Muscle layer of colon (tissue), 2 donors: ENCODE measurements around the gene SSB.

Experiments used
- H3K27ac ChIP-seq: one replicate; pipeline ENCODE4 v1.7.0; 2013; ENCODE audit warnings: low read depth, mild to moderate bottlenecking, low read length, moderate library complexity
- H3K27me3 ChIP-seq, 2 donors: one replicate each; pipeline ENCODE4 v1.7.0; 2013; ENCODE audit warnings: low read length in 2 of 2, mild to moderate bottlenecking in 2 of 2; ENCODE audit not compliant: insufficient read depth in 2 of 2, control insufficient read depth in 1 of 2
- H3K36me3 ChIP-seq: one replicate; pipeline ENCODE4 v1.7.0; 2013; ENCODE audit warnings: mild to moderate bottlenecking, low read length; ENCODE audit not compliant: insufficient read depth
- H3K4me1 ChIP-seq: one replicate; pipeline ENCODE4 v1.7.0; 2013; ENCODE audit warnings: mild to moderate bottlenecking, low read length; ENCODE audit not compliant: insufficient read depth
- H3K4me3 ChIP-seq, 2 donors: one replicate each; pipeline ENCODE4 v1.7.0; 2013; ENCODE audit warnings: low read length in 2 of 2, low read depth in 1 of 2, mild to moderate bottlenecking in 1 of 2, moderate library complexity in 1 of 2
- H3K9ac ChIP-seq: one replicate; pipeline ENCODE4 v1.7.0; 2013; ENCODE audit warnings: low read length
- H3K9me3 ChIP-seq: one replicate; pipeline ENCODE4 v1.7.0; 2013; ENCODE audit warnings: mild to moderate bottlenecking, low read length
- donor health status: abdominal sarcoma.
- donor health status: Adenocarcinoma of cecum.

The SSB gene

DNA sequence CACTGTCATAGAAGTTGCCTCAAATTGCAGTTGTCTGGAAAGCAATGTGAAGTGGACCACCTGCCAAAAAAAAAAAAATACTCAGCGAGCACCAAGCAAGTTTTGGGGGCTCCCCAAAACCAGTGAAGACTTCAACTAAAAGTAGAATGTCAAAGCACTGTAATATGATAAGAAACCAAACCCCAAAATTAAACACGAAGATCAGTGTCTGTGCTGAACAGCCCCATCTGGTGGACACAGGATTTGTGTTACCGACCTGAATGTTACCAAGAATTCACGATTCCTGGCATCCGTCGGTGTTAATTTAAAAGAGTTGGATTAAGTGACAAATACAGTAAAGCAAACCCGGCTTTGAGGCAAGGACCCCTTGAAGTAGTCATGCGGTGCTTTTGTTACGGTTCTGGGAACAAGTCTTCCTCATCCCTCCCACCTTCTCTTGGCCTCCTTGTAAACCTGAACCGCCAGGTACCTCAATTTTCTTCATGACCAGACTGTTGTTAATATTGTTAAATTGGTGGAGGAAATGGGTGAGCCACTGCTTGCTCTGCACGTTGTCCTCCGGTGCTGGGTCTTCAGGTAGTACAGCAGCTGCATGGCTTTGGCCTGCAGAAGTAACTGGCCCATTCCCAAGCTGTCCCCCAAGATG is 31.3 kb upstream of the SSB start:
- Histone ChIP-seq H3K9ac (no peak overlapping the region), H3K4me3 (no peak overlapping the region), H3K9me3 (no peaks in the 10 kb centered on the region), H3K36me3 (no peaks in the 10 kb centered on the region), H3K27ac (no peak overlapping the region), H3K4me1 (peaks cover 10% of the 10 kb centered on the region), H3K27me3 (no peaks in the 10 kb centered on the region)

DNA sequence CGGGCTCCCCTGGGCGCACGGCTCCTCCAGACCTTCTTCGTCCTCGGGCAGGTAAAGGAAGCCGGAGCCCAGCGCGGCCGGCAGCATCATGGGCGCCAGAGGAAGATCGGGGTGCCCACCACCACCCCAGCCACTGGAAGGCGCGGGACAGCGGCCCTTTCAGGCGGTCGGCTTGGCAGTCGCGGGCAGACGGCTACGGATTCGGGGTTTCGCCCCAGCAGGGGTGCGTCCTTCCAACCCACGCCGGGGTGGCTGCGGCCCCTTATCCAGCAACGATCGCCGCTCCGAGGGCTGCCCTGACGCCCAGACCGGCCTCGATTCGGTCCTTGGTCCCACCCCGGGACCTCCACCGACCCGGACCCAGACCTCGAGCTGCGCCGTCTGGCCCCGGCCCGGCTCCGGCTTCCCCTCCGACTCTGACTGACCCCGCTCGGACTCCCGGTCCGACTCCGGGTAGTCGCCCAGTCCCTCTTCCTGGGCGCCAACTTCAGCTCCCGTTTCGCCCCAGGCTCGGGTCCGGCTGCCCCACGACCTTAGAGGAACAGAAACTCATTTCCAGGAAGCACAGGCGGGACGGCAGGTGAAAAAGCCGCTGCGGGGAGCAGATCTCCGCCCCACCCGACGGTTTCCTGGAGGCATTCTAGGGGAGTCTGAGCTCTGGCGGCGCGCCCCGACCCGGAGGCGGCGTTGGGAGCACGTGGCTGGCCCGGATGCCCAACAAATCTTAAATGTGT is 30.2 kb upstream of the SSB start:
- Histone ChIP-seq H3K9me3 (no peaks in the 10 kb centered on the region), H3K4me1 (peaks cover 10% of the 10 kb centered on the region), H3K27me3 (no peaks in the 10 kb centered on the region), H3K9ac (no peak overlapping the region), H3K27ac (no peak overlapping the region), H3K36me3 (no peaks in the 10 kb centered on the region), H3K4me3 (no peak overlapping the region)

DNA sequence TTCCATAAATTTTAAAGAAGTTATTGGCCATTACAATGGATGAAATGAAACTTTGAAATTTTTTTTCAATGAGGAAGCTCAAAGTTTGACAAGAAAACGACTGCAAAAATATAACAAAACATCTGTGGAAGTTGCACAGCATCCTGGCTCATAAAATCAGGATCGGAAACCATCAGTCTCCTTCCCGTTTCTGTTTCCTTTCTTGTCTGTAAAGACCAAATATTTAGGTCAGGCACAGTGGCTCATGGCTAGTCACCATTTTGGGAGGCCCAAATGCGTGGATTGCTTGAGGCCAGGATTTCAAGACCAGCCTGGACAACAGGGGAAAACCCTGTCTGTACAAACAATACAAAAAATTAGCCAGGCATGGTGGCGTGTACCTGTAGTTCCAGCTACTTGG is 27.6 kb upstream of the SSB start:
- H3K4me3 ChIP-seq = no peak overlapping the region
- no peaks in the 10 kb centered on the region for H3K9me3 ChIP-seq
- peaks cover 14% of the 10 kb centered on the region for H3K4me1 ChIP-seq
- H3K9ac ChIP-seq = no peak overlapping the region
- no peak overlapping the region for H3K27ac ChIP-seq
- no peaks in the 10 kb centered on the region for H3K27me3 ChIP-seq
- no peaks in the 10 kb centered on the region for H3K36me3 ChIP-seq

DNA sequence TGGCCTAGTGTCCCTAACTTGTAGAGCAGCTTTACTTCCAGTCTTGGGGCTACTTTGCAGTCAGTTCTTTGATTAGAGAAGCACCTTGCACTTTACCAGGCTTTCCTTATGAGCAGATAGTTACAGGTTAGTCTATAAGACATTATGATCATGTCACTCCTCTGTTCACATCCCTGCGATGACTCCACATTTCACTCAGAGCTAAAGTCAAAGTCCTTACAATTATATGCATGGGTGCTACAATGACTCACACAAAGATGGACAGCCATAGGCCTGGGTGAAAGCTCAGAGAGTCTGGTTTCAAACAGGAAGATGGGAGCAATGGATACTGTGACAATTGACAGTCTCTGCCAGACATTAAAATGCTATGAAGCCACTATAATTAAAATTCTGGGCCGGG is 27.1 kb upstream of the SSB start:
- Histone ChIP-seq H3K4me3 (no peak overlapping the region), H3K4me1 (peaks cover 20% of the 10 kb centered on the region), H3K27me3 (no peaks in the 10 kb centered on the region), H3K36me3 (no peaks in the 10 kb centered on the region), H3K27ac (no peak overlapping the region), H3K9me3 (no peaks in the 10 kb centered on the region), H3K9ac (no peak overlapping the region)

DNA sequence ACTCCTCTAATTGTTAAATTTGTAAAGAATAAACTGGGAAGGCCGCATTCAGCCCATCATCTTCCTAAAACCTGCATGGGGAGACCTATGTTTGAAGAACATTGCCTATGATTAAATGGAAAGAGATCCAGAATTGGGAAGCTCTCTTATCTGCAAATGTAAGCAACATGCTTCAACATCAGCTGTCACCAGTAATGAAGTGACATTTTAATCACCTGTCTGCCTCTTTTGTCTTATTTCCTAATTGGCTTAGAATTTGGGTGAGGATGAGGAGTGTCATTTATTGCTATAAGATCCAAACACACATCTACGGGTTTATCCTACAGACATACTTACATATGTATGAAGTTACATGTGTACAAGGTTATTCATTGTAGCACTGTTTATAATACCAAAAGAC is 26.0 kb upstream of the SSB start:
- Histone ChIP-seq H3K4me1 (peaks cover 15% of the 10 kb centered on the region), H3K9me3 (no peaks in the 10 kb centered on the region), H3K27ac (no peak overlapping the region), H3K36me3 (no peaks in the 10 kb centered on the region), H3K4me3 (no peak overlapping the region), H3K9ac (no peak overlapping the region), H3K27me3 (no peaks in the 10 kb centered on the region)

DNA sequence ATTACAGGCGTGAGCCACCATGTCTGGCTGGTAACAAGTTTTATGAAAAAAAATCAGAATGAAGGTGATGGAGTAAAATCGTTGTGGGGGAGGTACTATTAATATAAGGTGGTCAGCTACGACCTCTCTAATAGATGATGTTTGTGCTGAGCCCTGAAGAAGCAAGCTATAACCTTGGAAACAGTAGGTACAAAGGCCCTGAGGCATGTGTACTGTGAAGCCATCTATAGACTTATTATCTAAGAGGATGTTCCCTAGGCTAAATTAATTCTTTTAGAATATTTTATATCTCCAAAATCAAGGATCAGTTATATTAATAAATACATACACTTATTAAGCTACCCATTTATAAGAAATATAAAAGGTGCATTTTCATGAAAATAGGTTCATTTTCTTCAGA is 23.3 kb upstream of the SSB start:
- peaks cover 12% of the 10 kb centered on the region for H3K4me1 ChIP-seq
- no peak overlapping the region for H3K27ac ChIP-seq
- H3K9ac ChIP-seq = no peak overlapping the region
- no peaks in the 10 kb centered on the region for H3K36me3 ChIP-seq
- H3K27me3 ChIP-seq = no peaks in the 10 kb centered on the region
- no peak overlapping the region for H3K4me3 ChIP-seq
- no peaks in the 10 kb centered on the region for H3K9me3 ChIP-seq

DNA sequence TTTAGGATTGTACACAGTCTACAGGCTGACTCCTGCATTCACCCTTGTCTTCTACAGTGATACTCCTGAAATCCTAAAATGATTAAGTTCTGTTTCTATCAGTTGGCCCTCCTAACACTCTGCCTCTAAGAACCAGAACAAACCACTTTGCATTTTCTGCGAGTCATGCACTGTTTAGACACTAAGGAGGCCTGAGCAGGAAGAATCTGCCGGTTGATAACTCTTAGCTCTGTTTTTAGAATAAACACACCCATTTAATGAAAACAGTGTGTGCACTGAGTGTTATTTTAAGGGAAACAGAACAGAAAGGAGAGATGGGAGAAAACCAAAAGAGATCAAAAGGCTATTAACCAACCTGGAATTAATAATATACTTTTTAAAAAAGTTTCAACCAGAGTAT is 22.9 kb upstream of the SSB start:
- Histone ChIP-seq H3K9me3 (no peaks in the 10 kb centered on the region), H3K36me3 (no peaks in the 10 kb centered on the region), H3K27ac (no peak overlapping the region), H3K4me3 (no peak overlapping the region), H3K9ac (no peak overlapping the region), H3K4me1 (peaks cover 12% of the 10 kb centered on the region), H3K27me3 (no peaks in the 10 kb centered on the region)

DNA sequence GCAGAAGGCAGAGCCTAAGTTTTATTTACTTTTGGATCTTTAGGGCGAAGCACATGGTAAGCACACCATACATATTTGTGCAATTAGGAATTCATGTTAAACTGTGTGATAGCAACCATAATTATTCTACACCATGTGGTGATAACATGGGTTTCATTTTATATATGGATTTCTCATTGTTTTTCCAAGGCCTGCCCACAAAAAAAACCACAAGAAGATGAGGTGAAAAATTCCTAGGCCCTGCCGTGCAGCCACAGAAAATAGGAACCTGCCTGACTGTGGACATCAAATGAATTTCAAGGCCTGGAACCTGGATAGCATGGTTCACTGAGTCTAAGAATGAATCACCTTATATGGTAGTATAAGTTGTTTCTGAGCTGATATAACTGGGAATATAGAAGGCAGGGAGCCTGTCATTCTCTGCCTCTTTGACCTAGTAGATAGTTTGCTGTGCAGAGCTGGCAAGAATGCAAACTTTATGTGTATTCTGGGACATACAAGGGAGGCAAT is 22.4 kb upstream of the SSB start:
- no peak overlapping the region for H3K9ac ChIP-seq
- no peak overlapping the region for H3K4me3 ChIP-seq
- no peaks in the 10 kb centered on the region for H3K27me3 ChIP-seq
- H3K4me1 ChIP-seq = peaks cover 12% of the 10 kb centered on the region
- no peaks in the 10 kb centered on the region for H3K9me3 ChIP-seq
- no peak overlapping the region for H3K27ac ChIP-seq
- no peaks in the 10 kb centered on the region for H3K36me3 ChIP-seq

DNA sequence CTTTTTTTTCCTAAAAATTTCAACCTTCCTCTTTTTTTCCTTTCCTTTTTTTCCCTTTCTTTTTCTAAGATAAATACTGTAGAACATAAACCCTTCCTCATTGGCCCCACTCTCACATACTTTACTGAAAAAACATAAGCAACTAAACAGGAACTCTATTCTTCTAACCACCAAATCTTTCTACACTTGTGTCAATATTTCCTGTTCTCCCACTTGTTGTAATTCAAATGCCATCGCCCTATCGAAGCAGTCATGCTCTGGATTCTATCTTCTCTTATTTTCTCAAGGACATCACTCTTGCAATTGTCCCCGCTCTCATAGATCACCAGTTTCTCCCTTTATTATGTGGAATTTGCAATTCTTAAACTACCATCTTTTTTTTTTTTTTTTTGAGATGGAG is 20.2 kb upstream of the SSB start:
- Histone ChIP-seq H3K4me1 (peaks cover 12% of the 10 kb centered on the region), H3K36me3 (no peaks in the 10 kb centered on the region), H3K9ac (no peak overlapping the region), H3K4me3 (no peak overlapping the region), H3K9me3 (no peaks in the 10 kb centered on the region), H3K27me3 (no peaks in the 10 kb centered on the region), H3K27ac (no peak overlapping the region)

DNA sequence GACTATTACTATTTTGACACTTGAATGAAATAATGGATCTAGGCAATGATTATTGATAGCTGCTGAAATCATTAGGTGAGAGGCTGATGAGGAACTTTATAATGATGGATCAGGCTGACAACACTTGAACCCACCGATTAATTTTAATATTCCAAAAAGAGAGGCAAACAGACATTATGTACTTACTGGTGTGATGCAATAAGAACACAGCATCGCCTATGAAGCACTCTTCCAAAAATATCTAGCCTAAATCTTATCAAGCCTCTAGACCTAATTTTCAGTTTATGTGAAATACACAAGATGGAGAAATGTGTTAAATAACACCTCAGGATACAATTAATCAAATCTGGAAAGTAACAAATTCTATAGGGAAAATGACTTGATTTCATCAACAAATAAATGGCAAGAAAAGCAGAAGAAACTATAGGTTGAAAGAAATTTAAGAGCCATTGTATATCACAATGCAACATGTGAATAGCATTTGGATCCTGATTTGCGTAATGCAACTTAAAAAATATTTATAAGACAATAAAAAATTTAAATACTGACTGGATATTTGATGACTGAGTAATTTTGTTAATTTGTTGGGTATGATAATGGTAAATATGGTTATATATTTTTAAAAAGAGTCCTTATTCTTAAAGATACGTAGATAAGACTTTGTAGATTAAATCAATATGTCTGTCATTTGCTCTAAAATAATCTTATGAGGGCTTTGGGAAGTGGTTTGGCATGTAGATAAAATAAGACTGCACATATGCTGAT is 17.2 kb upstream of the SSB start:
- Histone ChIP-seq H3K4me1 (peaks cover 4% of the 10 kb centered on the region), H3K9me3 (no peaks in the 10 kb centered on the region), H3K9ac (no peak overlapping the region), H3K4me3 (no peak overlapping the region), H3K27me3 (no peaks in the 10 kb centered on the region), H3K27ac (no peak overlapping the region), H3K36me3 (no peaks in the 10 kb centered on the region)

DNA sequence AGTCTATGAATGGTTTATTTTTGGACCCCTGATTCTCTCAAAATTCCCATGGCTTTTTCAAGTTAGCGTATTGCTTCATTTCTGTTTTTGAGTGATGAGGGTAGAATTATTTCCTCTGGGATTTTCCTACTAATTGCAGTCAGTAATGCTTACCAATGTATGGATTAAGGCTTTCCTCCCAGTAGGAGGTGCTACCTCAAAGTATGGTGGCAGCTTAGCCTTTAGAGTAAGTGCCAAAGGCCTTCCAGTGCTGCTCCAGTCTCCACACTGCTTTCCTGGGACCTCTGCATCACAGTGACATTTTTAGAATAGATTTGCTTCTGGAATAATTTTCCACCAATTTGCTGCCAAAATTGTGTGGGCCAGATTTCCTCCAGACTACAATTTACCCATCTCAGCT is 16.2 kb upstream of the SSB start:
- no peak overlapping the region for H3K27ac ChIP-seq
- H3K36me3 ChIP-seq = no peaks in the 10 kb centered on the region
- H3K4me1 ChIP-seq = no peaks in the 10 kb centered on the region
- no peak overlapping the region for H3K4me3 ChIP-seq
- no peaks in the 10 kb centered on the region for H3K27me3 ChIP-seq
- H3K9me3 ChIP-seq = no peaks in the 10 kb centered on the region
- no peak overlapping the region for H3K9ac ChIP-seq
